Fibroblast of lung (primary cell): ENCODE data around the gene AOAH.

Experiments
- CTCF ChIP-seq, 2 donors: IDR thresholded peaks in 1 of 2; conservative IDR thresholded peaks in 1 of 2; 1 replicate in 1 of 2; 2 replicates in 1 of 2; pipeline ENCODE4 v1.5.1; 2011 to 2012; ENCODE audit warnings: low read length in 2 of 2, control low read depth in 1 of 2, inconsistent platforms in 1 of 2, low read depth in 1 of 2, mild to moderate bottlenecking in 1 of 2
- EZH2 ChIP-seq: IDR thresholded peaks from 2 replicates; pipeline ENCODE4 v1.5.1; 2012; ENCODE audit warnings: low read length, control low read depth, mild to moderate bottlenecking; ENCODE audit errors: missing control alignments

- TF ChIP-seq CTCF (conservative IDR thresholded peaks at IDR 0.05 in 1 of 2, IDR thresholded peaks at IDR 0.05 in 1 of 2; ENCODE audit: low read depth in 1 of 2, low read length in 2 of 2), result no peak
- TF ChIP-seq EZH2, result no peak
These were observed 148.5 kb downstream of the AOAH start for GRCh38 chr7:36575832-36576231.
